Dermis microvascular lymphatic vessel endothelial cell (primary cell): Measurements from ENCODE around the gene SUPT3H. TPM values are rescaled to one million over a fixed set of nuclear protein-coding genes. Genes with fewer than 3 reads are reported as not detected.

Experiments used
- DNase-seq, 2 donors: peaks; one replicate each; pipeline versions ENCODE4 v3.0.0 to v3.0.0-alpha.2; 2010; ENCODE audit warnings: low read depth in 2 of 2
- total RNA-seq: library from RNA; depleted of rRNA; stranded (reverse); fragments of >200 nt; gene quantifications from 2 replicates; pipeline ENCODE4 v1.2.1, GENCODE V29; 2014

The SUPT3H gene
- total RNA-seq, 1 donor from 2014 or later: 2.3 TPM

DNA sequence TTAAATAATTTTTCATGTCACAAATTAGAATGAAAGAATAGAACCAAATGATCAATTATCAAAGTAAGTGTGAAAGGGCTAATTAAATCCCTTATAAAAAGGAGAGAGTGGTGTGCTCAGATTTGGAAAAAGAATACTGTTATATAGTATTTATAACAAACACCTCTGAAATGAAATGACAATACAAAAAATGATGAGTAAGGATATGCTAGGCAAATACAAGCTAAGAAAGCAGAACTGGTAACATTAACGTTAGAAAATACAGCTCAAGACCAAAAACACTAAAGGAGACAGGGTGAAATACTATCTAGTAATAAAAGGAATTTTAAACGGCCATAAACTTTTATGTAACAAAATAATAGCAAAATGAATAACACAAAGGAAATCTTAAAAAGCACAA lies 373.8 kb downstream of the SUPT3H start:
- no peak for DNase-seq

- no peak for DNase-seq
Measured at GRCh38 chr6:45003387-45003786, 374.3 kb downstream of the SUPT3H start.

DNA sequence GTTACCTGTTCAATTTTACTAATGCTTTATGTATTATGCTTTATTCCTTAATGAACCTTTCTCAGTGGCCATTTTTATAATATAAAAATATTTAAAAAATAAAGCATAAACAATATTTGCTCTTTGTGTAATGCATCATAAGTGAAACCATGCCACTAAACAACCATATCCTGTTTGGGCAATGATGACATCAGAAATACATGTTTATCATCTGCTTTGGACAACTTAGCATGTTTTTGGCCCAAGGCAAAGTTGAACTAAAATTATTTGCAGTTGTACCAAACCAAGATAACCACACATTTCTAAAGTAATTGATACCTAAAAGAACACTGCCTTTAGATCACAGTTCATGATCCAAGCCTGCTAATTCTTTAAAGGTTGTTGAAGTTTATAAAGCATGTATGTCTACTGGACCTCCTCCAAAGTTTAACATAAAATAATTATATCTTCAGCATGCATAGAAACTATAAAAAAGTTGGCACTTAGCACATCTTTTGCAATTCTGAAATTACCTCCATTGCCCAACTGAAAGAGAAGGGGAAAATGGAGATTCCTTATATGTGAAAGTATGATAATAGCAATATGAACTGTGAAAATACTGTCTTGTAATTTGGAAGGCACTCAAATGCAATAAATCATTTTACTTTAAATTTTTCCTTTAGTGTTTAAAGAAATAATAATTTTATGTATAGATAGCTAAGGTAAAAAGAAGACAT lies 375.2 kb downstream of the SUPT3H start:
- no peak for DNase-seq

DNA sequence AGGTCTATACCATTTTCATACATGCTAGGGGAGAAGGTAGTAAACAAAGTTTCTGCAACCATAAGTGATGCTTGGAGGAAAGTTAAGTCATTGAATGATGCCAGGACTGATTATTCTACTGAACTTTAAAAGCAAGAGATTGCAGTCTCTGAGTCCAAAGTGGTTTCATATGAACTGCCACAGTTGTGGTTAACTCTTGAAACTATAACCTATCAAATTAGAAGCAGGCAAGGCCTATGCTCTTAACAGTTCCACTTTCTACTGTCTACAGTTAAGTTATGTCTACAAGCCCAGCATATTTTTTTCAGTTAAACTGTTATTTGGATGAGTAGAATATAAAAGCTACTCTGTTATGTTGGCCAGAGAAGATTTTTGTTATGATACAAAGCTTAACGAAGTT lies 376.1 kb downstream of the SUPT3H start:
- no peak for DNase-seq

DNA sequence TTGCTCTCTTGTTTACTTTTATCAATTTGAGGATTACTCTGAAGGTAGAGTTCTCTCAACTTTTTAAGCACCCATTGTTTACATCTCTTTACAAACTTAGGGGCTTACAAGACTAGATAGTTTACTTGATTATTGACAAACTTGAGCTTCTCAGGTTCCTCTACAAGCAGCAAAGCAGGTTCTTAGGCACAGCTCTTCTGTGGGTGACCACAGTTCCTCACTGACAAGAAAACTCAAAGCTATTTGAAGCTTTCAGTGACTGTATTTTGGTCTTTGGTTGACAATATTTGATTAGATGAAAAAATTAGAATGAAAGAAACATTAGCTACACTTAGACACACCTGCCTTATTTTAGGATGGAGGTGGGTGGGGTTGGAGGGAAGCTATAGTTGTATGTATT lies 376.9 kb downstream of the SUPT3H start:
- DNase-seq: no peak

DNA sequence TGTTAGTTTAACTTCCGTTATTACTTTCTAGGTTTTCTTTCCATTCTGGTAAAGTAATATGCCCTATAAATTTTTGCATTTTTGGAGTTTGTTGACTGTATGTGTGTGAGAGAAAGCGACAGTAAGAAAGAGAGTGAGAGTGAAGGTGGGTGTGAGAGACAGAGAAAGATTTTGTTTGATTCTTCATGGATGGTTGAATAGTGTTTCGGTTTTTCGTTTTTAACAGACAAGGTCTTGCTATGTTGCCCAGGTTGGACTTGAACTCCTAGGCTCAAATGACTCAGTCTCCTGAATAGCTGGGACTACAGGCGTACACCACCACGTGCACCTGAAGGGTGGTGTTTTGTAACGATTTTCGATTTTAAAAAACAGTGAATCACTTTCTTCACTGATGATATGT lies 378.7 kb downstream of the SUPT3H start:
- no peak for DNase-seq

DNA sequence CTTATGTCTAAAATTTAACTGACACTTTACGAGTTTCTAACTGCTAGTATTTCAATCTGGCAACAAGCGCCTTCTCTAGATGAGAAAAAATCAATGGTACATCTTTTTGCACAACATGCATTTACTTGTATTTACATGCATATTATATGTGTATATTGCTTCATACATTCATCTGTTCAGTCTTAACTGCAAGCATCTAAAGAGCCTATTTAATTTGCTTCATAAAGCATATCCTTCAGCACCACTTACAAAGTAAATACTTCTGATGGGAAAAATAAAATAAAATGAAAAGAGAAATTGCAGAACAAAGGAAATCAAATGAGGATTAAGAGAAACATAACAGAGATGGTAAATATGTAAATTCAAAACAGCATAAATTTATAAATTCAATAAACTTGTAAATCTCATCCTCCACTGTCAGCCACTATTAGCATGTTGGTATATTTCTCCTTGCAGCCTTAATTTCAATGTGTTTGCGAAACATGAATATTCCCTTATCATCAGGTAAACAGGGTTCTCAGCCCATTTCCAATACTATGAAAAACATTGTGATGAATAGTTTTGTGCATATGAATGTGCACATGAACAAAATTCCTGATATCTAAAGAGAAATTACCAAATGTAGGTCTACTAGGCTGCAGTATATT lies 382.1 kb downstream of the SUPT3H start:
- DNase-seq: no peak

DNA sequence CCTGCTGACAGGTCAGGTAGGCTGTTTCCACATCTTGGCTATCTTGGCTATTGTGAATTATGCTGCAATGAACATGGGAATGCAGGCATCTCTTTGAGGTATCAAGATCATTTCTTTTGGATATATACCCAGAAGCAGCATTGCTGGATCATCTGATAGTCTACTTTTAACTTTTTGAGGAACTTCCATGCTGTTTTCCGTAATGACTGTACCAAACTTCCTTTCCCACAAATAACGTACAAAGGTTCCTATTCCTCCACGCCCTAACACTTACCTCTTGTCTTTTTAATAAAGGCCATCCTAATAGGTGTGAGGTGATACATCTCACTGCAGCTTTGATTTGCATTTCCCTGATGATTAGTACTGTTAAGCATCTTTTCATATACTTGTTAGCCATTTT lies 388.3 kb downstream of the SUPT3H start:
- no peak for DNase-seq

- DNase-seq: no peak
Measured at GRCh38 chr6:44985006-44985405, 392.7 kb downstream of the SUPT3H start.

- DNase-seq: no peak
Measured at GRCh38 chr6:44983467-44984365, 394.0 kb downstream of the SUPT3H start.

DNA sequence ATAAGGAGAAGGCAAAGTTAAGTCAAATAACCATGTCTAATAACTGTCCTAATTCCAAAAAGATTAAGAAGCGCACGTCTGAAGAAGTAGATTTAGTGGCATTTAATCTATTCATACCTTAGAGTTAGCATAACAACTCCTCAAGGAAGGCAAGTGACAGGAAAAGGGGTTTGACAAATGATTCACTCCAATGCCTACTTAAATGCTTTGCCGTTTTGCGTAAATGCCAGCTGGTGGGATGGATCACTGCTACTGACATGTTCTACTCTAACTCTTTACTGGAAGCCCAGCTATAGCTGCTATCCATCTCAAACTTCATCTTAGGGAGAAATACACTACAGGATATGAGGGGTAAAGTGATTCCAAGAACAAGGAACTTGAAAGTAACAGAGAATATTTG lies 396.9 kb downstream of the SUPT3H start:
- DNase-seq: no peak

DNA sequence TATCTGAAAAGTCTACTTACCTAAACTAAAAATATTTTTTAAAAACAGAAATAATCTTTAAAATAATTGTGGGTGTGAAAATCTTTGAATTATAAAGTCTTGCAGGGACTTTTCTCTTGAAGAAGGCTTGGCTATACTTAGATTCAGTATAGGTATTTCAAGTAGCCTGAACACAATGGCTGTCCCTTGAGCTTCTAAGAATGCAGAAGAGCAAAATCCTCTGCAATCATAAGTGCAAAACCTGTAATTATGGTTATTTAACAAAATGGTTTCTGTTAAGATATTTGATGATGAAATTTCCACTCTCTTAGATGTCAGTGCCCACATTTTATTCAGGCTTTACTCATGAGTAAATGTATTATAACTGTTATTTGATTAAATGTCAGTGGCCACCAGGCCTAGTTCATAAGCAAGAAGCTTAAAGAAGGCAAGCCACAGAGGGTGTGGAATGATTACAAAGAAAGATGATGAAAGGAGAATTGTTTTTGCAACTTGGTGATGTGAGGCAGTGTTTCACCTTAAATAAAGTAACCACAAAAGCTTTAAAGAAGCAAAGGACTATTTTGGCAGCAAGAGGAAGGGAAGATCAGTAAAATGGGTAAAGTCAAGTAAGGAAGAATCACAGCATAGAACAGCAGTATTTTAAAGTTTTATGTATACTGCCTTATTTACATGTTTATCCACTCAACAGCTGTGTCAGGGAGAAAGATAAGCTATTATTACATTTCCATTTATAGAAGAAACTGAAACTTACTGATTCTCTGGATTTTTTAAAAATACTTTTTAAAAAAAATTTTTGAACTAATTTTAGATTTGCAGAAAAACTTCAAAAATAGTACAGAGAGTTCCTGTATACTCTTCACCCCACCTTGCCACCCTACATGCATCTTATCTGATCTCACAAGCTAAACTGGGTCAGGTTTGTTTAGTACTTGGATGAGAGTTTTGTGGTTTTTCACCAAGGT lies 400.8 kb downstream of the SUPT3H start:
- no peak for DNase-seq

- DNase-seq: no peak
Measured at GRCh38 chr6:44974511-44974910, 403.2 kb downstream of the SUPT3H start.

DNA sequence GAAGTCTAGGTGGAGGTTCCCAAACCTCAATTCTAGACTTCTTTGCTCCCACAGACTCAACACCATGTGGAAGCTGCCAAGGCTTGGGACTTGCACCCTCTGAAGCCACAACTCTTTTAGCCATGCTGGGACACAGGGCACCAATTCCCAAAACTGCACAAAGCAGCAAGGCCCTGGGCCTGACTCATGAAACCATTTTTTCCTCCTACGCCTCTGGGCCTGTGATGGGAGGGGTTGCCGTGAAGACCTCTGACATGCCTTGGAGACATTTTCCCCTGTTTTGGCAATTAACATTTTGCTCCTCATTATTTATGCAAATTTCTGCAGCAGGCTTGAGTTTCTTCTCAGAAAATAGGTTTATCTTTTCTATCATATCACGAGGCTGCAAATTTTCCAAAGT lies 405.0 kb downstream of the SUPT3H start:
- no peak for DNase-seq

DNA sequence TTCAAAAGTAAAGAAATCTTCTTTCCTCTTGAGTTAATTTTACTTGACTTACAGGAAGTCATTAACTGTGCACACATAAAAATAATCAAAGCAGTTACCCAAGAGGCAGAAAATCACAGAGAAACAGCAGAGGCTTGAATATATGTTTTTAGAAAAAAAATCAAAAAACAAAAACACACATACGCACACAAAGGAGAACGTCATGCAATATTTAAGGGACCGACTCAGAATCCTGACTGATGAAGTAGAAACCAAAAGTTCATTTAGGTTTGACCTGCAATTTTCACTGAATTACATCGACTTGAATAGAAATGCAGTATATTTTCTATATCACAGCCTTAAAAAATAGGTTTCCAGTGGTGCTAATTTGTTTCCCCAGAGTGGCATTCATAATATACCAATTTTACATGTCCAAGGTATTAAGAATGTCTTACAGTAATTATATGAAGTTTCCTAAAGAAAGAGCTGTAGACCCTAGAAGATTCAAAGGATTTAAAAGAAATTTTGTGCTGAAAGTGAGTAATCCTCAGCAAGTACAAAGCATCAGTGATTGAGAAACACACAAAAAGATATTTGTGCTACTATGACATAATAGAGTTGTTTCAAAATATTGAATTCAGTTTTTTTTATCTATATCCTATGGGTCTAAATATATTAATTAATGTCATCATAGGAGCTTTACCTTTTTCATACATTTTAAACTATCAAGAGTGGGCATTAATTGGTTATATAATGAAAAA lies 408.1 kb downstream of the SUPT3H start:
- no peak for DNase-seq

DNA sequence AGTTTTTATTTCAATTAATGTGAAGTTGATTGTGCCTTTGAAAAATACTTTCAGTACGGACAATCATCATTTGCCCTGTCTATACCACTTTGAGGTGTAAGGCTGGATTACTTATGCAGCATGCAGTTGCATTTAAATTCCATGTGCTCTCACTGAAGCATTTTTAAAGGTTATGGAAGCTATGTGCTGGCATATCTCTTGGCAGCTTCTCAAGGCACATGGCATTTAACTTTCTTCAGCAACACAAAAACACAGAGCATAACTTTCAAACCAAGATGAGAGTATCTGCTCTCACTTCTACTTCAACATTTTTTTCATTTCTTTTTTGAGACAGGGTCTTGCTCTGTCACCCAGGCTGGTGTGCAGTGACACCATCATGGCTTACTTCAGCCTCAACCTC lies 410.3 kb downstream of the SUPT3H start:
- no peak for DNase-seq

GRCh38 chr6:44966449-44967092 lies 411.2 kb downstream of the SUPT3H start:
- DNase-seq: peak in 1 of 2 donors; percentile 80

DNA sequence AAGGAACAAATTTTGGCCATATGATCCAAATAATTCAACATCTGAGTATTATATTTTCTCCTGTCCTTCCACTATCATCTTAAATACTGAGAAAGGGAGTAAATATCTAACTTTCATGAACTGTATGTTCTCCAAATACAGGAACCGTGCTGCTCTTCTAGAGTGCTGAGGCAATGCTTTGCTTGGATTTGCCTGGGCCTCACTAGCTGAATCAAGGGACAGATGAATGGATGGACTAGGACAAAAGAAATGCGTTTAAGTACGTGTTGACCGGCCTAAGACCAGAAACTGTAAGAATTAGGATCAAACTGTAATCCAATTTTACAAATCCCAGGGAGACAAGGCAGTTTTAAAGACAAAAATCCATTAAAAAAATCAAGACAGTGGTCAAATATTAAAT lies 412.0 kb downstream of the SUPT3H start:
- DNase-seq: no peak

DNA sequence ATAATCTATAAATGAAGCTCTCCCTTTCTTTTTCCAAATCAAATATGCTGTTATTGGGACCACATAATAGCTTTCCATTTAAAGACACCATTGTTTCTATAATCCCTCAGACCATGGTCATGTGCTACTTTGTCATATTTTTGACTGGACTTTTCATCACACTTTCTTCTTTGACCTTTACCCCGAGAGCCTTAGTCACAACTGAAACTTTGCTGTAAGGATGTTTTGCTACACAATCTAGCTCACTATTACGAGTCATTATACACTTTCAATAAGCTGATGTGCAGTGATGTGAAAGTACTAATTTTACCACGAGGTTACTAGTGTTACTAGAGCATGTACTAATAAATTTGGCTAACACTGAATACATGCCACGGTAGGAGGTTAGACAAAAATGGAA lies 416.8 kb downstream of the SUPT3H start:
- peak in 1 of 2 donors; percentile 18 for DNase-seq

GRCh38 chr6:44959651-44960050 lies 418.1 kb downstream of the SUPT3H start:
- no peak for DNase-seq
